ENCODE measurements around the gene PCNX2. TPM values are rescaled to one million over a fixed set of nuclear protein-coding genes. Genes with fewer than 3 reads are reported as not detected.
"Not testable (repeated sequence)": the region's sequence is repeated elsewhere in the genome, so short reads cannot be mapped to it uniquely, and the experiment has no call there.

PCNX2 gene
- total RNA-seq, 3 donors from 2014 or later = 6.0 to 11.3 (median 8.5) TPM

DNA sequence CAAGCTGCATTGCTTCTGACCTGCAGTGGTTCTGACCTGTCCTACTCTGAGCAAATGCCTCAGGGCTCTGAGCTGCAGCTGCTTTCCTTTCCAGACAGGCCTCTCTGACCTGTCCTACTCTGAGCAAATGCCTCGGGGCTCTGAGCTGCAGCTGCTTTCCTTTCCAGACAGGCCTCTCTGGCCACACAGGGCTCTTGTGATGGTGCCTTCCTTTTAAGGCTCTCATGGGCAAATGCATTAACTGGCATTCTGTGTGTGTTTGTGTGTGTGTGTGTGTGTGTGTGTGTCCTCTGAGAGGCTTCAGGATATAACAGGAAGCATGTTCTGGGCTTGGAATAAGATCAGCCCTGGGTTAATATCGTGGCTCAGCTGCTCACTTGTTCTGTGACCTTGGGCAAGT lies 213.8 kb downstream of the PCNX2 start:
- no peaks in the 10 kb centered on the region for H3K4me1 ChIP-seq (ENCODE audit: low read depth)
- no peak for DNase-seq
- no peak overlapping the region for H3K4me3 ChIP-seq
- H3K9me3 ChIP-seq = no peaks in the 10 kb centered on the region
- TF ChIP-seq, protein P1, sequence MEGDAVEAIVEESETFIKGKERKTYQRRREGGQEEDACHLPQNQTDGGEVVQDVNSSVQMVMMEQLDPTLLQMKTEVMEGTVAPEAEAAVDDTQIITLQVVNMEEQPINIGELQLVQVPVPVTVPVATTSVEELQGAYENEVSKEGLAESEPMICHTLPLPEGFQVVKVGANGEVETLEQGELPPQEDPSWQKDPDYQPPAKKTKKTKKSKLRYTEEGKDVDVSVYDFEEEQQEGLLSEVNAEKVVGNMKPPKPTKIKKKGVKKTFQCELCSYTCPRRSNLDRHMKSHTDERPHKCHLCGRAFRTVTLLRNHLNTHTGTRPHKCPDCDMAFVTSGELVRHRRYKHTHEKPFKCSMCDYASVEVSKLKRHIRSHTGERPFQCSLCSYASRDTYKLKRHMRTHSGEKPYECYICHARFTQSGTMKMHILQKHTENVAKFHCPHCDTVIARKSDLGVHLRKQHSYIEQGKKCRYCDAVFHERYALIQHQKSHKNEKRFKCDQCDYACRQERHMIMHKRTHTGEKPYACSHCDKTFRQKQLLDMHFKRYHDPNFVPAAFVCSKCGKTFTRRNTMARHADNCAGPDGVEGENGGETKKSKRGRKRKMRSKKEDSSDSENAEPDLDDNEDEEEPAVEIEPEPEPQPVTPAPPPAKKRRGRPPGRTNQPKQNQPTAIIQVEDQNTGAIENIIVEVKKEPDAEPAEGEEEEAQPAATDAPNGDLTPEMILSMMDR (IDR thresholded peaks at IDR 0.05) = no peak
- no peaks in the 10 kb centered on the region for H3K36me3 ChIP-seq (ENCODE audit: low read depth)
- intact Hi-C loops (cut with DNase I, micrococcal nuclease) = no loop called here
- no peak for ATAC-seq

DNA sequence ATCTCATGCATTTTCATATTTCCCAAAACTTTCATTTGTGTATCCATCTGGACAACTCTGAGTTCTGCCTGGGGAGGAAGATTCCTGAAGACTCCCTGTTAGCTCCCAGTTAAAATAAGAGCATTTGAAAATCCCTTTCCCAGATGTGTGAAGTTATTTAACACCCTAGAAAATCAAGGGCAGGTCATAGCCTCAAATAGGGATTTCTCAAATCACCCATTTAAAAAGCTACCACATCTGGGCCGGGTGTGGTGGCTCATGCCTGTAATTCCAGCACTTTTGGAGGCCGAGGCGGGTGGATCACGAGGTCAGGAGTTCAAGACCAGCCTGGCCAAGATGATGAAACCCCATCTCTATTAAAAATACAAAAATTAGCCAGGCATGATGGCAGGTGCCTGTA lies 214.7 kb downstream of the PCNX2 start:
- H3K9me3 ChIP-seq; DNase-seq; H3K36me3 ChIP-seq (ENCODE audit: low read depth); H3K4me1 ChIP-seq (ENCODE audit: low read depth); H3K4me3 ChIP-seq; ATAC-seq; intact Hi-C loops (cut with DNase I, micrococcal nuclease): not testable (repeated sequence)

DNA sequence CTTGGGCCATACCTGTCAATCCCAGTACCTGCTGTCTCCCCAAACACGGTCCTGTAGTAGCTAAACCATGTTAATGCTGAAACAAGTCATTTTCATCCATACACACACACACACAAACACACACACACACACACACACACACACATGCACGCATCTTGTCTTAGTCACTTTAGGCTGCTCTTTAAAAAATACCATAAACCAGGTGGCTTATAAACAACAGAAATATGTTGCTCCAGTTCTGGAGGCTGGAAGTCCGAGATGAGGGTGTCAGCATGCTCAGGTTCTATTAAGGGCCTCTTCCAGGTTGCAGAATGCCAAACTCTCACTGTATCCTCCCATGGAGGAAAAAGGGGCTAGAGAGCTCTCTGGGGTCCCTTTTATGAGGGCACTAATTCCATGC lies 215.2 kb downstream of the PCNX2 start:
- intact Hi-C loops (cut with DNase I, micrococcal nuclease) = no loop called here
- H3K9me3 ChIP-seq = no peaks in the 10 kb centered on the region
- DNase-seq (no peak), ATAC-seq (no peak)
- no peaks in the 10 kb centered on the region for H3K4me1 ChIP-seq (ENCODE audit: low read depth)
- TF ChIP-seq, protein P1 (IDR thresholded peaks at IDR 0.05) = no peak
- no peak overlapping the region for H3K4me3 ChIP-seq
- H3K36me3 ChIP-seq (ENCODE audit: low read depth) = no peaks in the 10 kb centered on the region

DNA sequence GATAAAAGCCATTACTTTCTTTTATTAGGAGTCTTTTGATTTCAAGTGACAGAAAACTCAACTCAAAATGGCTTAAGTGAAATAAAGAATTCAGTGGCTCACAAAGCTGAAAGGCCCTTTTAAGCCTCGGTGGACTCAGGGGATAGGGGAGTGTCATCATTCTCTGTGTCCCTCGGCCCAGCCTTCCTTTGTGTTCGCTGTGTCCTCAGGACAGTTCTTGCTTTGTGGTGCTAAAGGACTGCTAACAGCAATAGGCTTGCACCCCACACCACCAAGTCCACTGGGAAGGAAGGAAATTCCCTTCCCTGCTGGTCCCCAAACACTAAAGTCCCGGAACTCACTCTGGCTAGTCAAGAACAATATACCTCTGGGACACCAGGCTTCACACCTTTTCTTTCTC lies 216.0 kb downstream of the PCNX2 start:
- H3K9me3 ChIP-seq = no peaks in the 10 kb centered on the region
- H3K4me1 ChIP-seq (ENCODE audit: low read depth) = no peaks in the 10 kb centered on the region
- H3K4me3 ChIP-seq = no peak overlapping the region
- DNase-seq = no peak
- TF ChIP-seq, protein P1 (IDR thresholded peaks at IDR 0.05) = no peak
- ATAC-seq = no peak
- H3K36me3 ChIP-seq (ENCODE audit: low read depth) = no peaks in the 10 kb centered on the region
- intact Hi-C loops (cut with DNase I, micrococcal nuclease) = no loop called here

DNA sequence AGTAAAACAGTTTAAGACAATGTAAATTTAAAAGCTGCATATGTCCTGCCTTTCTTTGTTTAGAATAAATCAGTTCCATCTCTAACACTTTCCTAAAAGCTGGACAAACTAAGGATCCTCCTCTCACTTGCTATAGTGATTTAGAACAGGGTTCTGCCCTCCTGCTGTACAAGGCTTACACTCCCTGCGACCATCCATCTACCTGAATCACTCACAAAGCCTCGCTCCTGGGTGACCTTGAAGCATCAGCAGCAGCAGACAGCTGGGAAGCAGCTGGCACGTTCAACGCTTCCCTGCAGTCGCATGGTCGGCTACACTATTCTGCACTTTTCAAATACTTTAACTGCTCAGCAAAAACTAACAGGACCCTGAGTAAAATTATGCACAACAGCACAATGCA lies 217.1 kb downstream of the PCNX2 start:
- TF ChIP-seq, protein P1 (IDR thresholded peaks at IDR 0.05) = no peak
- H3K9me3 ChIP-seq = no peaks in the 10 kb centered on the region
- H3K36me3 ChIP-seq (ENCODE audit: low read depth) = no peaks in the 10 kb centered on the region
- ATAC-seq = no peak
- intact Hi-C loops (cut with DNase I, micrococcal nuclease) = no loop called here
- no peaks in the 10 kb centered on the region for H3K4me1 ChIP-seq (ENCODE audit: low read depth)
- no peak for DNase-seq
- H3K4me3 ChIP-seq = no peak overlapping the region

DNA sequence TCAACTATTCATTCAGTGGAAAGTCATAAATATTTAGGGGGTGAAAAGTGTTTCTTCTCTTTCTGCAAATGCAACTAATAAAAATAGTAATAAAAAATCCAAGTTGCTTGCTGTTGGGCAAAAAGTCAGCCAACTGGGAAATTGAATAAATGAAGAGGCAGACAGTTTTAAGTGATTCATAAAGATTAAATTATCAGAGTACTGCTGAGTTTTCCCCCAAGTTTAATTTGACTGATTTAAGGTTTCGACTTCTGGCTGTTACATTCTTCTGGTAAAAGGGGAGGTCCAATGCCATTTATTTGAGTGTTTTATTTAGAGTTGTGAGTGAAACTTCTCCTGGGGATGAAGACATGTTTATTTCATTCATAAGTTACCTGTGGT lies 219.6 kb downstream of the PCNX2 start:
- Histone ChIP-seq H3K36me3 (ENCODE audit: low read depth) (no peaks in the 10 kb centered on the region), H3K4me3 (no peak overlapping the region), H3K4me1 (ENCODE audit: low read depth) (no peaks in the 10 kb centered on the region), H3K9me3 (no peaks in the 10 kb centered on the region)
- ATAC-seq (no peak), DNase-seq (no peak)
- intact Hi-C loops (cut with DNase I, micrococcal nuclease) = no loop called here
- TF ChIP-seq, protein P1 (IDR thresholded peaks at IDR 0.05) = no peak
